NOMO-1 treated with dmso at 0.1 percent for 144 hours (cell line): ENCODE data around the gene PIK3R4.

ENCODE experiments used
- DNase-seq: peaks from one replicate; lab custom pipeline; 2025; ENCODE audit not compliant: unreplicated experiment; lab: John Stamatoyannopoulos, UW

The PIK3R4 gene

GRCh38 chr3:130688697-130689470 is 57.7 kb downstream of the PIK3R4 start:
- DNase-seq, result no peak

- DNase-seq, result no peak
These were observed 58.5 kb downstream of the PIK3R4 start for GRCh38 chr3:130688015-130688688.

GRCh38 chr3:130687327-130687726 is 59.3 kb downstream of the PIK3R4 start:
- DNase-seq, result no peak

- no peak for DNase-seq
These were observed 59.8 kb downstream of the PIK3R4 start for GRCh38 chr3:130686833-130687232.

- no peak for DNase-seq
These were observed 64.5 kb downstream of the PIK3R4 start for GRCh38 chr3:130682131-130682530.

- no peak for DNase-seq
These were observed 67.4 kb downstream of the PIK3R4 start for GRCh38 chr3:130679218-130679617.

- DNase-seq, result no peak
These were observed 69.3 kb downstream of the PIK3R4 start for GRCh38 chr3:130677343-130677742.

GRCh38 chr3:130671545-130672312 is 74.9 kb downstream of the PIK3R4 start:
- no peak for DNase-seq

- no peak for DNase-seq
These were observed 76.9 kb downstream of the PIK3R4 start for GRCh38 chr3:130669740-130670139.

- no peak for DNase-seq
These were observed 83.5 kb downstream of the PIK3R4 start for GRCh38 chr3:130663092-130663491.

- DNase-seq, result peak; percentile 3
These were observed 84.1 kb downstream of the PIK3R4 start for GRCh38 chr3:130662501-130662996.

- DNase-seq, result no peak
These were observed 85.3 kb downstream of the PIK3R4 start for GRCh38 chr3:130661140-130661891.

GRCh38 chr3:130659911-130660310 is 86.7 kb downstream of the PIK3R4 start:
- no peak for DNase-seq

GRCh38 chr3:130658678-130659077 is 88.0 kb downstream of the PIK3R4 start:
- DNase-seq, result peak; percentile 18

- no peak for DNase-seq
These were observed 90.0 kb downstream of the PIK3R4 start for GRCh38 chr3:130656627-130657026.

- DNase-seq, result no peak
These were observed 91.7 kb downstream of the PIK3R4 start for GRCh38 chr3:130654921-130655320.

- DNase-seq, result no peak
These were observed 92.5 kb downstream of the PIK3R4 start for GRCh38 chr3:130654091-130654490.

GRCh38 chr3:130649061-130649654 is 97.5 kb downstream of the PIK3R4 start:
- no peak for DNase-seq

- DNase-seq, result no peak
These were observed 98.3 kb downstream of the PIK3R4 start for GRCh38 chr3:130648293-130648692.

GRCh38 chr3:130645261-130645660 is 101.4 kb downstream of the PIK3R4 start:
- DNase-seq, result no peak
